GM12878 (cell line): ENCODE measurements around the gene RAB31. TPM values are rescaled to one million over a fixed set of nuclear protein-coding genes. Genes with fewer than 3 reads are reported as not detected.

Experiments
- ATAC-seq: fragments of 200-7000 bp; cut with Tn5 transposase; 3 replicates; pipeline ENCODE4 v1.9.1; 2020; ENCODE audit warnings: mild to moderate bottlenecking, moderate library complexity
- BruUV-seq: library from RNA; stranded (reverse); fragments of 400-500 nt; replicated peaks from 2 replicates; lab custom pipeline; 2021; lab: Mats Ljungman, UMichigan
- CTCF ChIA-PET: fragments of 300-600 bp; sonication (Branson Sonifier 250); formaldehyde crosslinking; extraction: SDS; loops from one replicate; lab custom pipeline; 2021; ENCODE audit warnings: inconsistent platforms; lab: Yijun Ruan, JAX
- POLR2A ChIA-PET: fragments of 350-600 bp; formaldehyde crosslinking; extraction: SDS; loops from one replicate; lab custom pipeline; 2021; ENCODE audit warnings: inconsistent platforms; lab: Charles Lee
- RAD21 ChIA-PET: fragments of 300-600 bp; sonication (Branson Sonifier 250); formaldehyde crosslinking; loops from one replicate; lab custom pipeline; 2023; ENCODE audit warnings: antibody characterized with exemption; ENCODE audit not compliant: unreplicated experiment; lab: Charles Lee
- SMC1A ChIA-PET: fragments of 300-600 bp; sonication (Branson Sonifier 250); formaldehyde crosslinking; loops from one replicate; lab custom pipeline; 2023; ENCODE audit not compliant: unreplicated experiment, uncharacterized antibody; lab: Charles Lee
- DNase-seq: peaks from one replicate; pipeline ENCODE4 v3.0.0-alpha.2; 2011; ENCODE audit warnings: low read depth, low spot score
- FAIRE-seq: peaks from 3 replicates; lab custom pipeline; 2011; peaks lifted over from hg19 to GRCh38; lab: Jason Lieb, UNC
- H2AFZ ChIP-seq: 2 replicates; pipeline ENCODE4 v1.6.0; 2011; ENCODE audit warnings: low read depth, low read length, control low read depth; ENCODE audit not compliant: control insufficient read depth
- H3K27ac ChIP-seq: 2 replicates; pipeline ENCODE4 v1.5.1; 2011; ENCODE audit warnings: control low read depth; ENCODE audit not compliant: control insufficient read depth, insufficient read depth
- H3K27me3 ChIP-seq, 2 experiments: replicated peaks in 1 of 2; 2 replicates each; pipeline versions ENCODE4 v1.6.0 to v1.6.1; 2011; ENCODE audit warnings: low read length in 1 of 2; ENCODE audit not compliant: control insufficient read depth in 2 of 2, insufficient read depth in 2 of 2
- H3K36me3 ChIP-seq, 2 experiments: 2 replicates each; pipeline ENCODE4 v1.5.1; 2011; ENCODE audit warnings: low read length in 1 of 2; ENCODE audit not compliant: control insufficient read depth in 2 of 2, insufficient read depth in 2 of 2
- H3K4me1 ChIP-seq: 2 replicates; pipeline ENCODE4 v1.6.1; 2011; ENCODE audit warnings: mild to moderate bottlenecking, low read length, moderate library complexity, mixed read lengths; ENCODE audit not compliant: control insufficient read depth, insufficient read depth
- H3K4me2 ChIP-seq: 2 replicates; pipeline ENCODE4 v1.6.0; 2011; ENCODE audit warnings: control low read depth; ENCODE audit not compliant: control insufficient read depth, insufficient read depth
- H3K4me3 ChIP-seq: fragments of 200-600 bp; sonication (generic); 2 replicates; pipeline ENCODE4 v1.5.1; 2016
- H3K79me2 ChIP-seq: 2 replicates; pipeline ENCODE4 v1.6.0; 2011; ENCODE audit warnings: low read length; ENCODE audit not compliant: control insufficient read depth, insufficient read depth
- H3K9ac ChIP-seq: 2 replicates; pipeline ENCODE4 v1.8.0; 2011; ENCODE audit warnings: low read length, control low read depth, mixed read lengths; ENCODE audit not compliant: control insufficient read depth, insufficient read depth
- H3K9me3 ChIP-seq: replicated peaks from 3 replicates; pipeline ENCODE4 v1.5.1; 2011; ENCODE audit warnings: mild to moderate bottlenecking, low read length; ENCODE audit not compliant: control insufficient read depth, insufficient read depth
- H4K20me1 ChIP-seq: 2 replicates; pipeline ENCODE4 v1.6.0; 2011; ENCODE audit not compliant: control insufficient read depth, insufficient read depth
- BACH1 ChIP-seq: fragments of 450-650 bp; IDR thresholded peaks from 2 replicates; pipeline ENCODE4 v1.6.1; 2017; ENCODE audit warnings: mild to moderate bottlenecking, borderline replicate concordance
- CREM ChIP-seq: IDR thresholded peaks from 2 replicates; pipeline ENCODE4 v1.6.1; 2014; ENCODE audit warnings: antibody characterized with exemption, low read depth
- CTCF ChIP-seq, 3 experiments: IDR thresholded peaks in 2 of 3; conservative IDR thresholded peaks in 1 of 3; 2 replicates each; pipeline ENCODE4 v1.5.1; 2011; ENCODE audit warnings: low read depth in 3 of 3, low read length in 3 of 3, mild to moderate bottlenecking in 3 of 3, control low read depth in 2 of 3, moderate library complexity in 2 of 3, inconsistent platforms in 1 of 3, mixed read lengths in 1 of 3; ENCODE audit not compliant: control insufficient read depth in 2 of 3, insufficient read depth in 1 of 3; ENCODE audit errors: extremely low read depth in 1 of 3
- EZH2 ChIP-seq: IDR thresholded peaks from 2 replicates; pipeline ENCODE4 v1.6.1; 2012; ENCODE audit warnings: low read depth, mild to moderate bottlenecking, control low read depth, inconsistent platforms, low read length, borderline replicate concordance; ENCODE audit not compliant: control insufficient read depth
- HCFC1 ChIP-seq: fragments of 150-350 bp; IDR thresholded peaks from 2 replicates; pipeline ENCODE4 v1.6.1; 2014; ENCODE audit warnings: low read length
- HDGF ChIP-seq: fragments of 450-650 bp; IDR thresholded peaks from 2 replicates; pipeline ENCODE4 v1.6.1; 2016; ENCODE audit warnings: antibody characterized with exemption
- JUNB ChIP-seq: IDR thresholded peaks from 2 replicates; pipeline ENCODE4 v1.6.1; 2016; ENCODE audit warnings: antibody characterized with exemption, mild to moderate bottlenecking
- LARP7 ChIP-seq: fragments of 450-650 bp; IDR thresholded peaks from 2 replicates; pipeline ENCODE4 v1.6.1; 2017; ENCODE audit warnings: mild to moderate bottlenecking
- PAX8 ChIP-seq: fragments of 450-650 bp; IDR thresholded peaks from 2 replicates; pipeline ENCODE4 v1.6.1; 2017; ENCODE audit warnings: mild to moderate bottlenecking, moderate library complexity
- POLR2A ChIP-seq: IDR thresholded peaks from 2 replicates; pipeline ENCODE4 v1.6.1; 2011; ENCODE audit warnings: low read depth, mild to moderate bottlenecking, low read length
- WGBS: methylation state at CpG from one replicate; pipeline ENCODE4 v1.1.6; 2016; ENCODE audit warnings: low lambda C conversion rate; ENCODE audit not compliant: insufficient replicate concordance, insufficient coverage; ENCODE audit errors: missing lambda C conversion rate; 5-methylcytosine and 5-hydroxymethylcytosine counted together
- in situ Hi-C: fragments of 300-500 bp; cut with MboI; formaldehyde crosslinking; loops from 9 replicates; pipeline ENCODE4 v1.14.3; 2018; ENCODE audit warnings: mixed read lengths
- intact Hi-C: fragments of 100-400 bp; cut with micrococcal nuclease; formaldehyde crosslinking; loops from one replicate; pipeline ENCODE4 v1.14.2; 2022; ENCODE audit not compliant: unreplicated experiment
- polyA plus RNA-seq, 11 experiments: library from polyadenylated mRNA; depleted of rRNA in 4 of 11; unstranded in 6 of 11; stranded (reverse) in 5 of 11; fragments of >200 nt; fragmentation: Nextera tagmentation in 4 of 11; fragmentation: Illumina TruSeq in 1 of 11; extraction: Ambion mirVana in 4 of 11; extraction: Trizol in 1 of 11; gene quantifications; 1 replicate in 1 of 11; 2 replicates in 10 of 11; pipeline versions ENCODE4 v1.2.1 to v1.2.3, GENCODE V29; 2011 to 2016; ENCODE audit warnings: inconsistent platforms in 2 of 11, missing spikeins in 2 of 11, low read depth in 1 of 11
- total RNA-seq, 4 experiments: library from RNA; depleted of rRNA in 3 of 4; stranded (reverse); fragments of >200 nt in 3 of 4; fragmentation: Illumina TruSeq in 1 of 4; extraction: Trizol in 1 of 4; gene quantifications; 2 replicates each; pipeline versions ENCODE4 v1.2.1 to v1.2.3, GENCODE V29; 2013 to 2021
- TF ChIP-seq, protein P1 (sequence below): IDR thresholded peaks from 2 replicates; pipeline ENCODE4 v1.6.1; 2012; ENCODE audit warnings: low read length, inconsistent platforms
- TF ChIP-seq, protein P2 (sequence below): IDR thresholded peaks from 2 replicates; pipeline ENCODE4 v1.6.1; 2011; ENCODE audit warnings: low read depth, mild to moderate bottlenecking, low read length, moderate library complexity, borderline replicate concordance; ENCODE audit errors: extremely low read depth

The RAB31 gene
- total and polyA plus RNA-seq, 10 of the 15 experiments (the other 5 are each of a cell fraction or from before 2014, with no cell fraction given), result 0.80 to 23.3 (median 12.2) TPM

DNA sequence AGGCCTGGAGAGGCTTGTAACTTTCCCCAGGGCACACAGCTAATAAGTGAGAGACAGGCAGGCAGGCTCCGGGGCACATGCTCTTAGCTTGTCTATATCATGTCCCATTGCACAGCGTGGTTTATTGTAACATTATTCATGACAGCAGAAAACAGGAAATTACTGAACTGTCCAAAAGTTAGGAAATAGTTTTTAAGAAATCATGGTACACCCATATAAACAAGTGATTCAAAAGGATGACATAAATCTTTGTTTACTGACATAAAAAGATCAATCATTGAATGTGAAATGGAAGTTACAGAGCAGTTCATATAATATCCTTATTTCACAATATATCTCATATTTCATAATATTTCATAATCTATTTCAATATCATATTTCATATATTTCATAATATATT, 143.4 kb downstream of the RAB31 start:
- TF ChIP-seq PAX8 (no peak), CTCF (IDR thresholded peaks at IDR 0.05 in 2 of 3, conservative IDR thresholded peaks at IDR 0.05 in 1 of 3; ENCODE audit: control insufficient read depth in 2 of 3, extremely low read depth in 1 of 3, insufficient read depth in 1 of 3, low read depth in 3 of 3, low read length in 3 of 3) (no peak), CREM (no peak), JUNB (no peak), HCFC1 (no peak), LARP7 (no peak), BACH1 (no peak), HDGF (no peak), EZH2 (no peak), POLR2A (no peak)
- TF ChIP-seq, protein P1, sequence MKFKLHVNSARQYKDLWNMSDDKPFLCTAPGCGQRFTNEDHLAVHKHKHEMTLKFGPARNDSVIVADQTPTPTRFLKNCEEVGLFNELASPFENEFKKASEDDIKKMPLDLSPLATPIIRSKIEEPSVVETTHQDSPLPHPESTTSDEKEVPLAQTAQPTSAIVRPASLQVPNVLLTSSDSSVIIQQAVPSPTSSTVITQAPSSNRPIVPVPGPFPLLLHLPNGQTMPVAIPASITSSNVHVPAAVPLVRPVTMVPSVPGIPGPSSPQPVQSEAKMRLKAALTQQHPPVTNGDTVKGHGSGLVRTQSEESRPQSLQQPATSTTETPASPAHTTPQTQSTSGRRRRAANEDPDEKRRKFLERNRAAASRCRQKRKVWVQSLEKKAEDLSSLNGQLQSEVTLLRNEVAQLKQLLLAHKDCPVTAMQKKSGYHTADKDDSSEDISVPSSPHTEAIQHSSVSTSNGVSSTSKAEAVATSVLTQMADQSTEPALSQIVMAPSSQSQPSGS, result no peak
- TF ChIP-seq, protein P2, sequence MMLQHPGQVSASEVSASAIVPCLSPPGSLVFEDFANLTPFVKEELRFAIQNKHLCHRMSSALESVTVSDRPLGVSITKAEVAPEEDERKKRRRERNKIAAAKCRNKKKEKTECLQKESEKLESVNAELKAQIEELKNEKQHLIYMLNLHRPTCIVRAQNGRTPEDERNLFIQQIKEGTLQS, result no peak
- ChIA-PET POLR2A (no interaction called here), SMC1A (no interaction called here), CTCF (no interaction called here), RAD21 (no interaction called here)
- intact Hi-C loops (no loop called here), in situ Hi-C loops (no loop called here)
- H3K27ac ChIP-seq, result no peak overlapping the region
- 97% methylated on average over 2 of the region's 2 CpGs for WGBS
- no peaks in the 10 kb centered on the region for H3K27me3 ChIP-seq
- no peak overlapping the region for H3K4me3 ChIP-seq
- no peaks in the 10 kb centered on the region for H3K4me1 ChIP-seq
- no TSS peak for BruUV-seq
- H3K9ac ChIP-seq, result no peak overlapping the region
- FAIRE-seq (no peak), DNase-seq (no peak), ATAC-seq (no peak)
- no peak overlapping the region for H3K4me2 ChIP-seq
- no peaks in the 10 kb centered on the region for H3K79me2 ChIP-seq
- H3K36me3 ChIP-seq, result no peaks in the 10 kb centered on the region
- H3K9me3 ChIP-seq, result no peaks in the 10 kb centered on the region
- no peak overlapping the region for H2AFZ ChIP-seq
- no peaks in the 10 kb centered on the region for H4K20me1 ChIP-seq
